ENCODE measurements around the gene ABCC4. TPM values are rescaled to one million over a fixed set of nuclear protein-coding genes. Genes with fewer than 3 reads are reported as not detected.

Gene ABCC4
- total and polyA plus RNA-seq, 4 donors: 0.74 to 22.5 (median 2.0) TPM

- TF ChIP-seq FOXA2 (IDR thresholded peaks at IDR 0.05) (no peak), ZBTB33 (IDR thresholded peaks at IDR 0.05) (no peak)
Measured at GRCh38 chr13:95124959-95125358, 176.3 kb downstream of the ABCC4 start (continued).

- WGBS: 62% methylated on average over 7 of the region's 7 CpGs
- Histone ChIP-seq H3K4me1 (ENCODE audit: control insufficient read depth in 4 of 4, insufficient read depth in 4 of 4, low read length in 3 of 4) (peaks cover 0 to 5% (median 0%) of the 10 kb centered on the region in 4 donors), H3K27me3 (ENCODE audit: control insufficient read depth in 4 of 4, insufficient read depth in 4 of 4, low read length in 3 of 4) (no peaks in the 10 kb centered on the region), H3K9me3 (ENCODE audit: control insufficient read depth in 4 of 4, low read length in 3 of 4) (no peaks in the 10 kb centered on the region), H3K36me3 (ENCODE audit: control insufficient read depth in 4 of 4, insufficient read depth in 3 of 4, low read depth in 1 of 4, low read length in 3 of 4) (no peaks in the 10 kb centered on the region), H3K27ac (ENCODE audit: low read depth in 1 of 2, low read length in 2 of 2) (no peak overlapping the region), H3K9ac (ENCODE audit: low read depth in 1 of 2, low read length in 2 of 2) (no peak overlapping the region), H3K4me3 (ENCODE audit: low read depth in 1 of 3, low read length in 3 of 3) (no peak overlapping the region)
- TF ChIP-seq RXRA (IDR thresholded peaks at IDR 0.05) (peak in 1 of 2 donors; percentile 13), ZBTB33 (IDR thresholded peaks at IDR 0.05) (no peak), HNF4A (conservative IDR thresholded peaks at IDR 0.05) (peak; percentile 44 to 67), HNF4G (IDR thresholded peaks at IDR 0.05) (peak; percentile 71), MAX (IDR thresholded peaks at IDR 0.05) (no peak), YY1 (IDR thresholded peaks at IDR 0.05) (no peak), SP1 (IDR thresholded peaks at IDR 0.05) (peak; percentile 51), FOXA1 (IDR thresholded peaks at IDR 0.05) (no peak), CTCF (IDR thresholded peaks at IDR 0.05; ENCODE audit: low read depth, low read length, missing input control) (no peak), RAD21 (IDR thresholded peaks at IDR 0.05) (no peak)
- no peak for DNase-seq (ENCODE audit: low spot score)
Measured at GRCh38 chr13:95123726-95124125, 177.5 kb downstream of the ABCC4 start.

- Histone ChIP-seq H3K9ac (ENCODE audit: low read depth in 1 of 2, low read length in 2 of 2) (no peak overlapping the region), H3K27me3 (ENCODE audit: control insufficient read depth in 4 of 4, insufficient read depth in 4 of 4, low read length in 3 of 4) (no peaks in the 10 kb centered on the region), H3K9me3 (ENCODE audit: control insufficient read depth in 4 of 4, low read length in 3 of 4) (no peaks in the 10 kb centered on the region), H3K36me3 (ENCODE audit: control insufficient read depth in 4 of 4, insufficient read depth in 3 of 4, low read depth in 1 of 4, low read length in 3 of 4) (no peaks in the 10 kb centered on the region), H3K4me3 (ENCODE audit: low read depth in 1 of 3, low read length in 3 of 3) (no peak overlapping the region), H3K4me1 (ENCODE audit: control insufficient read depth in 4 of 4, insufficient read depth in 4 of 4, low read length in 3 of 4) (peaks cover 0 to 5% (median 0%) of the 10 kb centered on the region in 4 donors), H3K27ac (ENCODE audit: low read depth in 1 of 2, low read length in 2 of 2) (no peak overlapping the region)
- DNase-seq (ENCODE audit: low spot score): no peak
- 89% methylated on average over 4 of the region's 4 CpGs for WGBS
- TF ChIP-seq NR2F2 (IDR thresholded peaks at IDR 0.05) (no peak), HNF4A (conservative IDR thresholded peaks at IDR 0.05) (no peak), MAX (IDR thresholded peaks at IDR 0.05) (no peak), RXRA (IDR thresholded peaks at IDR 0.05) (no peak), HNF4G (IDR thresholded peaks at IDR 0.05) (no peak), ZBTB33 (IDR thresholded peaks at IDR 0.05) (no peak), YY1 (IDR thresholded peaks at IDR 0.05) (no peak), EGR1 (IDR thresholded peaks at IDR 0.05; ENCODE audit: low read depth in 2 of 2) (no peak), RAD21 (IDR thresholded peaks at IDR 0.05) (no peak), SP1 (IDR thresholded peaks at IDR 0.05) (no peak), JUND (IDR thresholded peaks at IDR 0.05) (no peak), GABPA (IDR thresholded peaks at IDR 0.05 in 1 of 2, conservative IDR thresholded peaks at IDR 0.05 in 1 of 2) (no peak), CTCF (IDR thresholded peaks at IDR 0.05; ENCODE audit: low read depth, low read length, missing input control) (no peak), TAF1 (conservative IDR thresholded peaks at IDR 0.05) (no peak), FOXA1 (IDR thresholded peaks at IDR 0.05) (no peak), ATF3 (IDR thresholded peaks at IDR 0.05) (no peak)
Measured at GRCh38 chr13:95122063-95122462, 179.2 kb downstream of the ABCC4 start.
